ENCODE results near the gene SEMA6A.

GRCh38 chr5:116534964-116535651, 39.5 kb downstream of the SEMA6A start:
- no peak for TF ChIP-seq CTCF (IDR thresholded peaks at IDR 0.05; ENCODE audit: low read length)
- no peak for TF ChIP-seq EZH2 (IDR thresholded peaks at IDR 0.05; ENCODE audit: borderline replicate concordance, low read length)
